ENCODE measurements around the gene POLE4. TPM values are rescaled to one million over a fixed set of nuclear protein-coding genes. Genes with fewer than 3 reads are reported as not detected.

Gene POLE4
- polyA plus RNA-seq, 1 of the 3 experiments (the other 2 are of a cell fraction): 42.1 TPM

- Histone ChIP-seq H3K36me3 (replicated peaks in 1 of 2; ENCODE audit: control insufficient read depth in 1 of 2, insufficient read depth in 2 of 2, low read length in 1 of 2) (no peaks in the 10 kb centered on the region), H3K9me3 (no peaks in the 10 kb centered on the region), H3F3A (replicated peaks; ENCODE audit: insufficient read depth) (no peaks in the 10 kb centered on the region), H3K4me3 (ENCODE audit: low read depth in 2 of 2, low read length in 1 of 2) (no peak overlapping the region), H4K20me1 (ENCODE audit: insufficient read depth) (no peaks in the 10 kb centered on the region), H3K27me3 (ENCODE audit: insufficient read depth) (no peaks in the 10 kb centered on the region), H3K4me2 (no peak overlapping the region), H3K27ac (ENCODE audit: low read depth in 2 of 2, low read length in 1 of 2) (no peak overlapping the region), H2AFZ (ENCODE audit: low read depth) (no peak overlapping the region), H3K79me2 (ENCODE audit: insufficient read depth) (no peaks in the 10 kb centered on the region), H3K4me1 (ENCODE audit: control insufficient read depth in 1 of 2, insufficient read depth in 2 of 2, low read depth in 1 of 2, low read length in 1 of 2) (no peaks in the 10 kb centered on the region; a peak in 1 of 4 replicates), H3K9me2 (no peaks in the 10 kb centered on the region), H3K9ac (no peak overlapping the region)
- no peak for DNase-seq
- CTCF ChIA-PET: interaction anchor here (1.0 to 3.0 kb wide), 3 partner anchors 11 to 243 kb away, joined by 3 to 16 read pairs (median 3); no protein-coding TSS in a partner anchor
- TF ChIP-seq RAD21 (IDR thresholded peaks at IDR 0.05; ENCODE audit: low read length): no peak
- no peak for TF ChIP-seq YY1 (IDR thresholded peaks at IDR 0.05; ENCODE audit: low read depth)
- no peak for TF ChIP-seq NFIC (IDR thresholded peaks at IDR 0.05; ENCODE audit: borderline replicate concordance)
- no peak for TF ChIP-seq FOSL2 (IDR thresholded peaks at IDR 0.05; ENCODE audit: borderline replicate concordance, low read depth)
- no peak for TF ChIP-seq MEF2A (IDR thresholded peaks at IDR 0.05; ENCODE audit: borderline replicate concordance, low read depth)
- TF ChIP-seq ZBTB33 (IDR thresholded peaks at IDR 0.05; ENCODE audit: borderline replicate concordance, low read depth): no peak
- TF ChIP-seq EP300 (IDR thresholded peaks at IDR 0.05; ENCODE audit: borderline replicate concordance in 1 of 2, low read depth in 1 of 2, low read length in 1 of 2): no peak
- POLR2A ChIA-PET: no interaction called here
- WGBS (ENCODE audit: low lambda C conversion rate): 58% methylated on average over 8 of the region's 8 CpGs
Measured at GRCh38 chr2:74930811-74931486, 27.5 kb upstream of the POLE4 start.

- no peaks in the 10 kb centered on the region for H4K20me1 ChIP-seq (ENCODE audit: insufficient read depth)
- ChIA-PET POLR2A (no interaction called here), CTCF (interaction anchor here (1.0 to 1.4 kb wide), 2 partner anchors 12 to 244 kb away, joined by 3 read pairs; no protein-coding TSS in a partner anchor)
- H3K27ac ChIP-seq (ENCODE audit: low read depth in 2 of 2, low read length in 1 of 2): no peak overlapping the region
- no peak overlapping the region for H3K4me3 ChIP-seq (ENCODE audit: low read depth in 2 of 2, low read length in 1 of 2)
- H3K9me2 ChIP-seq: no peaks in the 10 kb centered on the region
- no peak overlapping the region for H2AFZ ChIP-seq (ENCODE audit: low read depth)
- 62% methylated on average over 2 of the region's 2 CpGs for WGBS (ENCODE audit: low lambda C conversion rate)
- H3K36me3 ChIP-seq (replicated peaks in 1 of 2; ENCODE audit: control insufficient read depth in 1 of 2, insufficient read depth in 2 of 2, low read length in 1 of 2): no peaks in the 10 kb centered on the region
- H3K9ac ChIP-seq: no peak overlapping the region
- no peaks in the 10 kb centered on the region for H3F3A ChIP-seq (replicated peaks; ENCODE audit: insufficient read depth)
- no peaks in the 10 kb centered on the region for H3K9me3 ChIP-seq
- no peak for DNase-seq
- H3K79me2 ChIP-seq (ENCODE audit: insufficient read depth): no peaks in the 10 kb centered on the region
- H3K4me2 ChIP-seq: no peak overlapping the region
- H3K4me1 ChIP-seq (ENCODE audit: control insufficient read depth in 1 of 2, insufficient read depth in 2 of 2, low read depth in 1 of 2, low read length in 1 of 2): no peaks in the 10 kb centered on the region; a peak in 1 of 4 replicates
- H3K27me3 ChIP-seq (ENCODE audit: insufficient read depth): no peaks in the 10 kb centered on the region
- TF ChIP-seq JUND (IDR thresholded peaks at IDR 0.05) (no peak), FOXM1 (IDR thresholded peaks at IDR 0.05; ENCODE audit: low read depth) (no peak), USF2 (IDR thresholded peaks at IDR 0.05; ENCODE audit: borderline replicate concordance, low read depth, low read length) (no peak), CTCF (IDR thresholded peaks at IDR 0.05) (no peak), PBX3 (IDR thresholded peaks at IDR 0.05) (no peak), FOXJ3 (CRISPR knock-in tag; IDR thresholded peaks at IDR 0.05) (no peak), RCOR1 (IDR thresholded peaks at IDR 0.05; ENCODE audit: low read length) (no peak), POLR2AphosphoS5 (IDR thresholded peaks at IDR 0.05; ENCODE audit: low read depth, low read length) (no peak), MXI1 (IDR thresholded peaks at IDR 0.05; ENCODE audit: low read depth, low read length) (no peak), TAF1 (IDR thresholded peaks at IDR 0.05; ENCODE audit: borderline replicate concordance, low read depth, low read length) (no peak), MEF2A (IDR thresholded peaks at IDR 0.05; ENCODE audit: borderline replicate concordance, low read depth) (no peak), EZH2phosphoT487 (IDR thresholded peaks at IDR 0.05; ENCODE audit: borderline replicate concordance, low read depth) (no peak), ELF1 (IDR thresholded peaks at IDR 0.05) (no peak), IRF3 (IDR thresholded peaks at IDR 0.05; ENCODE audit: low read depth, low read length) (no peak), MAX (IDR thresholded peaks at IDR 0.05; ENCODE audit: low read depth) (no peak)
Measured at GRCh38 chr2:74931940-74932339, 26.5 kb upstream of the POLE4 start.
